HEK293T (cell line): Measurements from ENCODE around the gene CBL.

Experiments used
- BHLHE40 ChIP-seq: fragments of 450-650 bp; IDR thresholded peaks from 2 replicates; pipeline ENCODE4 v1.6.1; 2016; ENCODE audit warnings: mild to moderate bottlenecking, moderate library complexity, borderline replicate concordance
- HDGF ChIP-seq: fragments of 450-650 bp; IDR thresholded peaks from 2 replicates; pipeline ENCODE4 v1.6.1; 2017; ENCODE audit warnings: antibody characterized with exemption, borderline replicate concordance
- L3MBTL2 ChIP-seq: fragments of 450-650 bp; conservative IDR thresholded peaks from 2 replicates; pipeline ENCODE4 v1.6.1; 2016; ENCODE audit warnings: mild to moderate bottlenecking
- SP1 ChIP-seq: fragments of 450-650 bp; IDR thresholded peaks from 2 replicates; pipeline ENCODE4 v1.6.1; 2017
- SUZ12 ChIP-seq: fragments of 450-650 bp; IDR thresholded peaks from 2 replicates; pipeline ENCODE4 v1.6.1; 2016; ENCODE audit warnings: mild to moderate bottlenecking
- TARDBP ChIP-seq: fragments of 450-650 bp; IDR thresholded peaks from 2 replicates; pipeline ENCODE4 v1.6.1; 2016

GRCh38 chr11:119157063-119157462 is 49.1 kb upstream of the CBL start:
- TF ChIP-seq SP1 (no peak), L3MBTL2 (no peak), BHLHE40 (no peak), TARDBP (no peak), HDGF (no peak), SUZ12 (no peak)
